BLaER1 (cell line): ENCODE results near the gene IFFO2.

Source experiments
- H3K27ac ChIP-seq: shearing (Covaris generic); formaldehyde crosslinking; 2 replicates; pipeline ENCODE4 v1.8.1; 2022
- H3K27me3 ChIP-seq: shearing (Covaris generic); formaldehyde crosslinking; 2 replicates; pipeline ENCODE4 v1.8.1; 2022
- H3K36me3 ChIP-seq: shearing (Covaris generic); formaldehyde crosslinking; 2 replicates; pipeline ENCODE4 v1.8.1; 2022
- H3K4me1 ChIP-seq: shearing (Covaris generic); formaldehyde crosslinking; 2 replicates; pipeline ENCODE4 v1.8.1; 2022
- H3K4me2 ChIP-seq: shearing (Covaris generic); formaldehyde crosslinking; 2 replicates; pipeline ENCODE4 v1.8.1; 2022
- H3K4me3 ChIP-seq: shearing (Covaris generic); formaldehyde crosslinking; 2 replicates; pipeline ENCODE4 v1.8.1; 2022
- H3K9ac ChIP-seq: shearing (Covaris generic); formaldehyde crosslinking; 2 replicates; pipeline ENCODE4 v1.8.1; 2022
- H3K9me3 ChIP-seq: shearing (Covaris generic); formaldehyde crosslinking; 2 replicates; pipeline ENCODE4 v1.8.1; 2022
- H4K20me1 ChIP-seq: shearing (Covaris generic); formaldehyde crosslinking; 2 replicates; pipeline ENCODE4 v1.8.1; 2022
- Cebpa-rat ChIP-seq: shearing (Covaris generic); IDR thresholded peaks from 2 replicates; pipeline ENCODE4 v1.8.1; 2022

Gene IFFO2

GRCh38 chr1:18946550-18947381, 9.7 kb downstream of the IFFO2 start:
- H3K27me3 ChIP-seq = no peaks in the 10 kb centered on the region
- H3K4me2 ChIP-seq = peak overlapping the region; percentile 99
- peak overlapping the region; percentile 87; the same call in 1 of the 2 replicates for H3K27ac ChIP-seq
- H3K9me3 ChIP-seq = no peaks in the 10 kb centered on the region
- H3K4me1 ChIP-seq = peaks cover 87% of the 10 kb centered on the region
- no peak overlapping the region for H3K4me3 ChIP-seq
- no peak for TF ChIP-seq Cebpa-rat
- H4K20me1 ChIP-seq = peaks cover 51% of the 10 kb centered on the region
- H3K9ac ChIP-seq = peak overlapping the region; percentile 82; the same call in 1 of the 2 replicates
- peaks cover 5% of the 10 kb centered on the region; the same call in 1 of the 2 replicates for H3K36me3 ChIP-seq

GRCh38 chr1:18945401-18945849, 11.1 kb downstream of the IFFO2 start:
- Histone ChIP-seq H3K27ac (peak overlapping the region; percentile 57), H3K4me2 (peak overlapping the region; percentile 33), H3K27me3 (no peaks in the 10 kb centered on the region), H3K4me3 (no peak overlapping the region), H4K20me1 (peaks cover 62% of the 10 kb centered on the region), H3K9ac (no peak overlapping the region), H3K36me3 (peaks cover 5% of the 10 kb centered on the region; the same call in 1 of the 2 replicates), H3K4me1 (peaks cover 83% of the 10 kb centered on the region), H3K9me3 (no peaks in the 10 kb centered on the region)
- no peak for TF ChIP-seq Cebpa-rat

DNA sequence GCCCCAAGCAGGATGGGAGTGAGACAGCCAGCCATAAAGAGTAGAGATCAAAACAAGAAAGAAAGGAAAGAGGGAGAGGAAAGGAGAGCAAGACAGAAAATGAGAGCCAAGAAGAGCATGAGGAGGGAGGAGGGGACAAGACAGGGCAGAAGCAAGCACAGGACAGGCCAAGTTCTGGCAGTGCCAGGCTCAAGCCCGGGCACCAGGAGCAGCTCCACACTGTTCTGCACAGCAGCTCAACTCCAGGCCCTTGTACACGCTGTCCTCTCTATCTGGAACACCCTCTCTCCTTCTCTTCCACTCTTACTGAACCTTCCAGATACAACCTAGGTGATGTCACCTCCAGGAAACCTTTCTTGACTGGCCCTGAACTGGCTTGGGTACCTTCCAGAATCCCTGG, 11.7 kb downstream of the IFFO2 start:
- H4K20me1 ChIP-seq = peaks cover 68% of the 10 kb centered on the region
- no peak for TF ChIP-seq Cebpa-rat
- no peaks in the 10 kb centered on the region for H3K27me3 ChIP-seq
- H3K9ac ChIP-seq = peak overlapping the region; percentile 52; the same call in 1 of the 2 replicates
- H3K9me3 ChIP-seq = no peaks in the 10 kb centered on the region
- H3K4me3 ChIP-seq = no peak overlapping the region
- H3K36me3 ChIP-seq = peaks cover 5% of the 10 kb centered on the region; the same call in 1 of the 2 replicates
- H3K4me2 ChIP-seq = peak overlapping the region; percentile 33
- peaks cover 83% of the 10 kb centered on the region for H3K4me1 ChIP-seq
- H3K27ac ChIP-seq = peak overlapping the region; percentile 57

DNA sequence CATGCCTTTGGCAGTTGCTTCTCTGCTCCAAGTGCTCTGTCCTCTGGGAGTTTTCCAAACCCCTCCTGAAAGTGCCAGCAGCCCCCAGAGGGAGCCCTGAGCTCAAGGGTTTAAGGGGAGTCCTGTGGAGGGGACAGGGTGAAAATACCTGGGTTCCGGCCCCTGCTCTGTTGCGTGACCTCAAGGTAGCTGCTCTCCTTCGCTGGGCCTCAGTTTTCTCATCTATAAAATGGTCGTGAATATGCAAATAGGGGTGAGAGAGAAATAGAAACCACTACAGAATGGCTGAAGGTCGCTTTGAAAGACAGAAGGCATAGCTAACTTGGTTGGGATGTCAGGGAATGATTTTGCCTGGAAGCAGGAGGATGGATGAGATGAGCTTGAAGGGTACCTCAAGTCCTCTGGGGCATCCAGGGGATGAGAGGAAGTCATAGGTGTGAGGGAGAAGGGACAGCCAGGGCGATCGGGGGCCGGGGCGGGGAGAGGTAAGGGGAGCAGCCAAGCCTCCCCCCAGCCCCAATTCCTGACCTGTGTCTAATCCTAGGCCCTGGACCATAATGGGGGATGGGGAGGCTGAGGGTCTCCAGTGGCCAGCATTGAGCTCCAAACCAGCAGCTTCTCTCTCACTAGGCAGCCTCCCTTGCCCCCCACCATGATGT, 12.4 kb downstream of the IFFO2 start:
- Histone ChIP-seq H4K20me1 (peaks cover 76% of the 10 kb centered on the region), H3K36me3 (peaks cover 5% of the 10 kb centered on the region; the same call in 1 of the 2 replicates), H3K27ac (0 out of 2 replicates have a peak overlapping the region, but pooled peaks have one; percentile 57), H3K4me2 (peak overlapping the region; percentile 33), H3K9ac (no peak overlapping the region), H3K4me1 (peaks cover 83% of the 10 kb centered on the region), H3K4me3 (no peak overlapping the region), H3K9me3 (no peaks in the 10 kb centered on the region), H3K27me3 (no peaks in the 10 kb centered on the region)
- TF ChIP-seq Cebpa-rat = no peak

DNA sequence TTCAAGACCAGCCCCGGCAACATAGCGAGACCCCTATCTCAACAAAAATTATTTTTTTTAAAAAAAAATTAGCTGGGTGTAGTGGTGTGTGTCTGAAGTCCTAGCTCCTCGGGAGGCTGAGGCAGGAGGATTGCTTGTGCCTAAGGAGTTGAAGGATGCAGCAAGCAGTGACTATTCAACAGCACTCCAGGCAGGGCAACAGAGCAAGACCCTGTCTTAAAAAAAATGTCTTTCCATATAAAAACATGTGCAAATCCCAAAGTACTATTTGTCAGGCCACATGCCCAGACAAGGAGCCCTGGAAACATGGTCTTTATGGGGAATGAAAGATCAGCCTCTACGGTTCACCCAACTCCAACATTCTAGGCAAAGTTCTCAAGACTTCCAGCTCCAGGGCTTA, 13.3 kb downstream of the IFFO2 start:
- Histone ChIP-seq H3K4me1 (peaks cover 83% of the 10 kb centered on the region), H3K4me2 (no peak overlapping the region), H3K9me3 (no peaks in the 10 kb centered on the region), H3K27me3 (no peaks in the 10 kb centered on the region), H3K36me3 (peaks cover 5% of the 10 kb centered on the region; the same call in 1 of the 2 replicates), H3K9ac (no peak overlapping the region), H3K27ac (no peak overlapping the region), H4K20me1 (peaks cover 82% of the 10 kb centered on the region), H3K4me3 (no peak overlapping the region)
- no peak for TF ChIP-seq Cebpa-rat

DNA sequence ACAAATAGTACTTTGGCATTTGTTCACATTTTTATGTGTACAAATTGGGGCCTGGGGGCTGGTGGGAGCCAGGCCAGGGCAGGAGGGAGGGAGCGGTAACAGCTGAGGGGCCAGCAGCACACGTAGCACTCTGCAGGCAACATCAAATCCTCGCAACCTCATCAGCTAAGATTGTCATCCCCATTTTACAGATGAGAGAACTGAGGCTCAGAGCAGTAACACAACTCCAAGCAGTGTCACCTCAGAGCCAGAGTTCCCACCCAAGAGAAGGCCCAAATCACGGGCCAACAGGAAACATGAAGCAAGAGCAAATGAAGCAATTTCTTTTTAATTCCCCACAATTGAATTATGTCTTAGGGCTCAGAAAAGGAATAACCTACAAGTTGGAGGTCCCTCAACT, 14.1 kb downstream of the IFFO2 start:
- Histone ChIP-seq H3K9ac (no peak overlapping the region), H4K20me1 (peaks cover 83% of the 10 kb centered on the region), H3K4me1 (peaks cover 83% of the 10 kb centered on the region), H3K4me3 (no peak overlapping the region), H3K4me2 (no peak overlapping the region), H3K27me3 (no peaks in the 10 kb centered on the region), H3K9me3 (no peaks in the 10 kb centered on the region), H3K27ac (0 out of 2 replicates have a peak overlapping the region, but pooled peaks have one; percentile 33), H3K36me3 (peaks cover 5% of the 10 kb centered on the region; the same call in 1 of the 2 replicates)
- no peak for TF ChIP-seq Cebpa-rat

GRCh38 chr1:18941221-18942141, 15.0 kb downstream of the IFFO2 start:
- Histone ChIP-seq H3K4me3 (no peak overlapping the region), H3K27me3 (no peaks in the 10 kb centered on the region), H3K9ac (no peak overlapping the region), H4K20me1 (peaks cover 91% of the 10 kb centered on the region), H3K4me2 (no peak overlapping the region), H3K4me1 (peaks cover 75% of the 10 kb centered on the region), H3K27ac (peak overlapping the region; percentile 33; the same call in 1 of the 2 replicates), H3K36me3 (peaks cover 5% of the 10 kb centered on the region; the same call in 1 of the 2 replicates), H3K9me3 (no peaks in the 10 kb centered on the region)
- TF ChIP-seq Cebpa-rat = no peak

GRCh38 chr1:18940303-18941020, 16.0 kb downstream of the IFFO2 start:
- TF ChIP-seq Cebpa-rat = no peak
- no peaks in the 10 kb centered on the region for H3K27me3 ChIP-seq
- H3K4me3 ChIP-seq = no peak overlapping the region
- H4K20me1 ChIP-seq = peaks cover 94% of the 10 kb centered on the region
- no peak overlapping the region for H3K9ac ChIP-seq
- no peaks in the 10 kb centered on the region for H3K9me3 ChIP-seq
- 0 out of 2 replicates have a peak overlapping the region, but pooled peaks have one; percentile 85 for H3K4me2 ChIP-seq
- peaks cover 65% of the 10 kb centered on the region for H3K4me1 ChIP-seq
- no peak overlapping the region; the same call in 1 of the 2 replicates for H3K27ac ChIP-seq
- peaks cover 5% of the 10 kb centered on the region; the same call in 1 of the 2 replicates for H3K36me3 ChIP-seq
